ENCODE data around the gene TUBB2B. TPM values are rescaled to one million over a fixed set of nuclear protein-coding genes. Genes with fewer than 3 reads are reported as not detected.

TUBB2B gene
- total and polyA plus RNA-seq, 2 donors (not counting 3 experiments of a cell fraction or from before 2014, with no cell fraction given): 5.1 to 8.3 TPM

DNA sequence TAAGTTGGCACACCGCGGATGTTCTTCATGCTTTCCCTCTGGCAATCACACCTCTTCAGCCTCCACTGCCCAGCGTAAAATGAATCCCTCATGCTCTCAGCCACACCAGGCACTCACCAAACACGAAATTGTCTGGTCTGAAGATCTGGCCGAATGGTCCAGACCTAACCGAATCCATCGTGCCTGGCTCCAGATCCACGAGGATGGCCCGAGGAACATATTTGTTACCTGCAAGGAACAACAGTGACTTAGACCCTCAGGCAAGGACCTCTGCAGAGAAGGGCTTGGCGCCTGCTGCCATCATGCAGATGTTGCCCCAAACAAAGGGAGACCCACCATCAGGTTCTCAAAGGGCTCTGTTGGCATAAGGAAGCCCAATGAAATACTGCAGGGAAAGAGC is 1.4 kb downstream of the TUBB2B start:
- ChIA-PET CTCF (interaction anchor here (1.3 kb wide), 1 partner anchor 25 kb away, joined by 7 read pairs; no protein-coding TSS in a partner anchor), POLR2A (no interaction called here)
- dilution Hi-C loops (cut with MboI; ENCODE audit: extremely low pct_ligation_motif_present, low sequenced_read_pairs) (no loop called here), intact Hi-C loops (cut with micrococcal nuclease) (loop anchor here (5.0 kb wide), 1 partner anchor 439 kb away; no protein-coding TSS in a partner anchor)
- Histone ChIP-seq H3K27ac (ENCODE audit: insufficient read depth, low read depth, low read length) (no peak overlapping the region), H3K36me3 (ENCODE audit: control insufficient read depth in 2 of 2, extremely low read depth in 1 of 2, insufficient read depth in 2 of 2, low read length in 2 of 2) (no peaks in the 10 kb centered on the region), H3K27me3 (ENCODE audit: control insufficient read depth in 2 of 2, insufficient read depth in 2 of 2, low read length in 2 of 2) (peaks cover 51 to 71% of the 10 kb centered on the region in 2 experiments), H3K9ac (replicated peaks; ENCODE audit: extremely low read depth, insufficient read depth, low read length) (no peak overlapping the region), H3K79me2 (ENCODE audit: control insufficient read depth, insufficient read depth, low read length) (no peaks in the 10 kb centered on the region), H3K9me1 (replicated peaks; ENCODE audit: control insufficient read depth, extremely low read depth, insufficient read depth, low read length) (no peaks in the 10 kb centered on the region), H2AFZ (ENCODE audit: low read depth, low read length) (no peak overlapping the region), H3K4me1 (ENCODE audit: control insufficient read depth, extremely low read depth, insufficient read depth, low read length) (peaks cover 13% of the 10 kb centered on the region), H3K4me3 (replicated peaks in 1 of 3; ENCODE audit: insufficient read depth in 1 of 3, low read depth in 1 of 3, low read length in 3 of 3) (no peak overlapping the region), H3K9me3 (replicated peaks; ENCODE audit: control insufficient read depth, insufficient read depth, low read length) (no peaks in the 10 kb centered on the region), H4K20me1 (replicated peaks; ENCODE audit: control insufficient read depth, extremely low read depth, insufficient read depth, low read length) (no peaks in the 10 kb centered on the region), H3K4me2 (ENCODE audit: insufficient read depth, low read length) (no peak overlapping the region)
- BruUV-seq (replicated peaks): no TSS peak
- DNase-seq (ENCODE audit: low read depth, low spot score): no peak
- TF ChIP-seq GATA2 (IDR thresholded peaks at IDR 0.05; ENCODE audit: insufficient read depth, insufficient read length, low read depth, low read length): no peak
- TF ChIP-seq EZH2 (IDR thresholded peaks at IDR 0.05; ENCODE audit: borderline replicate concordance, low read depth, low read length, severe bottlenecking): no peak
- TF ChIP-seq POLR2A (IDR thresholded peaks at IDR 0.05; ENCODE audit: low read depth, low read length): no peak
- TF ChIP-seq, protein P1, sequence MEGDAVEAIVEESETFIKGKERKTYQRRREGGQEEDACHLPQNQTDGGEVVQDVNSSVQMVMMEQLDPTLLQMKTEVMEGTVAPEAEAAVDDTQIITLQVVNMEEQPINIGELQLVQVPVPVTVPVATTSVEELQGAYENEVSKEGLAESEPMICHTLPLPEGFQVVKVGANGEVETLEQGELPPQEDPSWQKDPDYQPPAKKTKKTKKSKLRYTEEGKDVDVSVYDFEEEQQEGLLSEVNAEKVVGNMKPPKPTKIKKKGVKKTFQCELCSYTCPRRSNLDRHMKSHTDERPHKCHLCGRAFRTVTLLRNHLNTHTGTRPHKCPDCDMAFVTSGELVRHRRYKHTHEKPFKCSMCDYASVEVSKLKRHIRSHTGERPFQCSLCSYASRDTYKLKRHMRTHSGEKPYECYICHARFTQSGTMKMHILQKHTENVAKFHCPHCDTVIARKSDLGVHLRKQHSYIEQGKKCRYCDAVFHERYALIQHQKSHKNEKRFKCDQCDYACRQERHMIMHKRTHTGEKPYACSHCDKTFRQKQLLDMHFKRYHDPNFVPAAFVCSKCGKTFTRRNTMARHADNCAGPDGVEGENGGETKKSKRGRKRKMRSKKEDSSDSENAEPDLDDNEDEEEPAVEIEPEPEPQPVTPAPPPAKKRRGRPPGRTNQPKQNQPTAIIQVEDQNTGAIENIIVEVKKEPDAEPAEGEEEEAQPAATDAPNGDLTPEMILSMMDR (IDR thresholded peaks at IDR 0.05; ENCODE audit: extremely low read depth in 1 of 2, insufficient read depth in 1 of 2, low read depth in 1 of 2, low read length in 2 of 2): no peak
- no peak for TF ChIP-seq MYC (IDR thresholded peaks at IDR 0.05; ENCODE audit: low read depth, low read length)
- no peak for TF ChIP-seq POLR2AphosphoS5 (IDR thresholded peaks at IDR 0.05; ENCODE audit: insufficient read depth, low read depth, low read length)
- TF ChIP-seq, protein P2, sequence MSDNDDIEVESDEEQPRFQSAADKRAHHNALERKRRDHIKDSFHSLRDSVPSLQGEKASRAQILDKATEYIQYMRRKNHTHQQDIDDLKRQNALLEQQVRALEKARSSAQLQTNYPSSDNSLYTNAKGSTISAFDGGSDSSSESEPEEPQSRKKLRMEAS (IDR thresholded peaks at IDR 0.05; ENCODE audit: insufficient read depth, insufficient read length): no peak
- TF ChIP-seq JUN (IDR thresholded peaks at IDR 0.05; ENCODE audit: borderline replicate concordance, insufficient read depth, insufficient read length, low read depth): no peak
- TF ChIP-seq FOS (IDR thresholded peaks at IDR 0.05; ENCODE audit: borderline replicate concordance, insufficient read depth, low read length): no peak
- FAIRE-seq: no peak
